Umbilical cord (tissue), 2 donors: ENCODE data around the gene TAGLN2. TPM values are rescaled to one million over a fixed set of nuclear protein-coding genes. Genes with fewer than 3 reads are reported as not detected.
A peak's percentile ranks its signal among the peaks of the same experiment; 100 is the strongest.
"Not testable (repeated sequence)": the region's sequence is repeated elsewhere in the genome, so short reads cannot be mapped to it uniquely, and the experiment has no call there.

ENCODE experiments used
- DNase-seq: peaks from one replicate; pipeline ENCODE4 v3.0.0-alpha.2; 2015; ENCODE audit warnings: low spot score
- total RNA-seq: library from RNA; depleted of rRNA; stranded (reverse); fragments of >200 nt; gene quantifications from one replicate; pipeline ENCODE4 v1.2.3, GENCODE V29; 2014; ENCODE audit warnings: low replicate concordance; ENCODE audit not compliant: insufficient read depth

Gene TAGLN2
- total RNA-seq, 1 donor from 2014 or later, result 60.7 TPM

- DNase-seq, result peak; percentile 72
Measured at GRCh38 chr1:159900755-159901360, 24.4 kb downstream of the TAGLN2 start.

- peak; percentile 75 for DNase-seq
Measured at GRCh38 chr1:159900086-159900680, 25.1 kb downstream of the TAGLN2 start, which contains the start of gene CFAP45. Gene CFAP45 (minus strand): TSS chr1:159900165. CDS start chr1:159900098, 67 bp downstream.

- not testable (repeated sequence) for DNase-seq
Measured at GRCh38 chr1:159899634-159900033, 25.7 kb downstream of the TAGLN2 start.

- DNase-seq, result no peak
Measured at GRCh38 chr1:159898527-159898926, 26.8 kb downstream of the TAGLN2 start.

- no peak for DNase-seq
Measured at GRCh38 chr1:159897962-159898361, 27.3 kb downstream of the TAGLN2 start.

GRCh38 chr1:159896546-159896930 is 28.8 kb downstream of the TAGLN2 start:
- no peak for DNase-seq

- DNase-seq, result no peak
Measured at GRCh38 chr1:159895836-159896545, 29.3 kb downstream of the TAGLN2 start.

- no peak for DNase-seq
Measured at GRCh38 chr1:159895286-159895685, 30.0 kb downstream of the TAGLN2 start.

- DNase-seq, result no peak
Measured at GRCh38 chr1:159892944-159893343, 32.4 kb downstream of the TAGLN2 start.

GRCh38 chr1:159891275-159892157 is 33.8 kb downstream of the TAGLN2 start:
- peak; percentile 92 for DNase-seq

- DNase-seq, result no peak
Measured at GRCh38 chr1:159890390-159890789, 34.9 kb downstream of the TAGLN2 start.

GRCh38 chr1:159889821-159890252 is 35.5 kb downstream of the TAGLN2 start:
- peak; percentile 84 for DNase-seq

- DNase-seq, result no peak
Measured at GRCh38 chr1:159889202-159889601, 36.1 kb downstream of the TAGLN2 start.

- DNase-seq, result no peak
Measured at GRCh38 chr1:159884296-159884695, 41.0 kb downstream of the TAGLN2 start.

- DNase-seq, result no peak
Measured at GRCh38 chr1:159883134-159883533, 42.2 kb downstream of the TAGLN2 start.

- no peak for DNase-seq
Measured at GRCh38 chr1:159882527-159882862, 42.8 kb downstream of the TAGLN2 start.

- DNase-seq, result peak; percentile 77
Measured at GRCh38 chr1:159881622-159882526, 43.4 kb downstream of the TAGLN2 start.

GRCh38 chr1:159880430-159880829 is 44.9 kb downstream of the TAGLN2 start:
- DNase-seq, result no peak

- no peak for DNase-seq
Measured at GRCh38 chr1:159879977-159880376, 45.3 kb downstream of the TAGLN2 start.

GRCh38 chr1:159879136-159879535 is 46.2 kb downstream of the TAGLN2 start:
- DNase-seq, result no peak
